DOHH2 (cell line): ENCODE measurements around the gene FAM114A2.
A peak's percentile ranks its signal among the peaks of the same experiment; 100 is the strongest.

Source experiments
- EZH2phosphoT487 ChIP-seq: fragments of 200-600 bp; sonication (generic); IDR thresholded peaks from 2 replicates; pipeline ENCODE4 v1.6.1; 2017; ENCODE audit warnings: borderline replicate concordance, mild to moderate bottlenecking, antibody characterized with exemption, low read length, moderate library complexity, mixed read lengths
- TF ChIP-seq, protein P1 (sequence below): fragments of 200-600 bp; sonication (generic); IDR thresholded peaks from one replicate; pipeline ENCODE4 v1.5.1; 2014; ENCODE audit warnings: antibody characterized with exemption, mild to moderate bottlenecking, low read depth, low read length; ENCODE audit not compliant: poor library complexity, severe bottlenecking

DNA sequence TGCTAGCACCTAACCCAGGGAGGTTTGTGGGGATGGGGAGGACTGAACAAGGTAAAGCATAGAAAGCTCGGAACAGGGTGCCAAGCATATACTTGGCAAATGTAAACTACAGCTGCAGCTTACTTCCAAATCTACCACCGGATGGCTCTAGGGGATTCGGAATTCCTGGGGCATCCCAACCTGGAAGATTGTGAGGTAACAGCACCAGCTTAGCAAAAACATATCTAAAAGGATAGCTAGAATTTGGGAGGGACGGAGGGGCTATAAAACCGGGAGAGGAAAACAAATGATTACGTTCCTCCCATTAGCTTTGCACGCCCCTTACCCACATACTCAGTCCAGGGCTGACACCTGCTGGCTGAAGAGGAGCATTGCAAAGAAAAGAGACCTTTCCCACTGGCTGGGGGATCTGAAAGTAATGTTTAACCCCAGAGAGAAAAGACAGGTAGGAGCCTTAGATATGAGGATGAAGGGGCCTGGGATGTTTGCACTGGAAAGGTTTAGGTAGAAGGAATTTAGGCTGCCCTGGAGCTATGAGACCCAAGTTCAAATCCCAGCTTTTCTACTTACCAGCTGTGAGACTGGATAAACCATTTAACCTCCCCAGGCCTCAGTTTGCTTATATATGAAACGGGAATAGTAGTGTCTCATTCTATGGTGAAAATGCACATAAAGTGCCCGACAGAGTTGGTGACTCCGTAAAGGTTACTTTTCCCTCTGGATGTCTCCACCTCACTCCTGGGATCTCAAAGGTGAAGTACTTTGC, 73.6 kb downstream of the FAM114A2 start:
- TF ChIP-seq, protein P1, sequence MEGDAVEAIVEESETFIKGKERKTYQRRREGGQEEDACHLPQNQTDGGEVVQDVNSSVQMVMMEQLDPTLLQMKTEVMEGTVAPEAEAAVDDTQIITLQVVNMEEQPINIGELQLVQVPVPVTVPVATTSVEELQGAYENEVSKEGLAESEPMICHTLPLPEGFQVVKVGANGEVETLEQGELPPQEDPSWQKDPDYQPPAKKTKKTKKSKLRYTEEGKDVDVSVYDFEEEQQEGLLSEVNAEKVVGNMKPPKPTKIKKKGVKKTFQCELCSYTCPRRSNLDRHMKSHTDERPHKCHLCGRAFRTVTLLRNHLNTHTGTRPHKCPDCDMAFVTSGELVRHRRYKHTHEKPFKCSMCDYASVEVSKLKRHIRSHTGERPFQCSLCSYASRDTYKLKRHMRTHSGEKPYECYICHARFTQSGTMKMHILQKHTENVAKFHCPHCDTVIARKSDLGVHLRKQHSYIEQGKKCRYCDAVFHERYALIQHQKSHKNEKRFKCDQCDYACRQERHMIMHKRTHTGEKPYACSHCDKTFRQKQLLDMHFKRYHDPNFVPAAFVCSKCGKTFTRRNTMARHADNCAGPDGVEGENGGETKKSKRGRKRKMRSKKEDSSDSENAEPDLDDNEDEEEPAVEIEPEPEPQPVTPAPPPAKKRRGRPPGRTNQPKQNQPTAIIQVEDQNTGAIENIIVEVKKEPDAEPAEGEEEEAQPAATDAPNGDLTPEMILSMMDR, result peak; percentile 82
- TF ChIP-seq EZH2phosphoT487, result no peak
